ENCODE data around the gene TRIM31.

DNA sequence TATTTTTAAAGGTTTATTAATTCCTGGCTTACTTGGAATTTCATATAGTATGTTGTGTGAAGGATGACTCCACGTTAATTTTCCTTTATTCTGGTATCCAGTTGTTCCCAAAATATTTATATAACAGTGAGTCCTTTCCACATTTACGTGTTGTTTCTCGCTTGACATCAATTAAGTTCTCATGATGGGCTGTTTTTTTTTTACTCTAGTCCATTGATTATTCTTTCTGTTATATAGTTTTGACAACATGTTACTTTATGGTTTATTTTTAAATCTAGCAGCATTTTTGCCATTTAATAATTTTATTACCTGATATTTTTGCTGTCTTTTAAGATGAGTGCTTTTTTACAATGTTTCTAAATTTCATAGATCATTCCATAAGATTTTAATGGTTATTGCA, 29.8 kb upstream of the TRIM31 start:
- TF ChIP-seq, protein P1, sequence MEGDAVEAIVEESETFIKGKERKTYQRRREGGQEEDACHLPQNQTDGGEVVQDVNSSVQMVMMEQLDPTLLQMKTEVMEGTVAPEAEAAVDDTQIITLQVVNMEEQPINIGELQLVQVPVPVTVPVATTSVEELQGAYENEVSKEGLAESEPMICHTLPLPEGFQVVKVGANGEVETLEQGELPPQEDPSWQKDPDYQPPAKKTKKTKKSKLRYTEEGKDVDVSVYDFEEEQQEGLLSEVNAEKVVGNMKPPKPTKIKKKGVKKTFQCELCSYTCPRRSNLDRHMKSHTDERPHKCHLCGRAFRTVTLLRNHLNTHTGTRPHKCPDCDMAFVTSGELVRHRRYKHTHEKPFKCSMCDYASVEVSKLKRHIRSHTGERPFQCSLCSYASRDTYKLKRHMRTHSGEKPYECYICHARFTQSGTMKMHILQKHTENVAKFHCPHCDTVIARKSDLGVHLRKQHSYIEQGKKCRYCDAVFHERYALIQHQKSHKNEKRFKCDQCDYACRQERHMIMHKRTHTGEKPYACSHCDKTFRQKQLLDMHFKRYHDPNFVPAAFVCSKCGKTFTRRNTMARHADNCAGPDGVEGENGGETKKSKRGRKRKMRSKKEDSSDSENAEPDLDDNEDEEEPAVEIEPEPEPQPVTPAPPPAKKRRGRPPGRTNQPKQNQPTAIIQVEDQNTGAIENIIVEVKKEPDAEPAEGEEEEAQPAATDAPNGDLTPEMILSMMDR (IDR thresholded peaks at IDR 0.05) = no peak
- TF ChIP-seq, protein P2, sequence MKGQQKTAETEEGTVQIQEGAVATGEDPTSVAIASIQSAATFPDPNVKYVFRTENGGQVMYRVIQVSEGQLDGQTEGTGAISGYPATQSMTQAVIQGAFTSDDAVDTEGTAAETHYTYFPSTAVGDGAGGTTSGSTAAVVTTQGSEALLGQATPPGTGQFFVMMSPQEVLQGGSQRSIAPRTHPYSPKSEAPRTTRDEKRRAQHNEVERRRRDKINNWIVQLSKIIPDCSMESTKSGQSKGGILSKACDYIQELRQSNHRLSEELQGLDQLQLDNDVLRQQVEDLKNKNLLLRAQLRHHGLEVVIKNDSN (IDR thresholded peaks at IDR 0.05; ENCODE audit: borderline replicate concordance, low read depth) = no peak
- TF ChIP-seq, protein P3, sequence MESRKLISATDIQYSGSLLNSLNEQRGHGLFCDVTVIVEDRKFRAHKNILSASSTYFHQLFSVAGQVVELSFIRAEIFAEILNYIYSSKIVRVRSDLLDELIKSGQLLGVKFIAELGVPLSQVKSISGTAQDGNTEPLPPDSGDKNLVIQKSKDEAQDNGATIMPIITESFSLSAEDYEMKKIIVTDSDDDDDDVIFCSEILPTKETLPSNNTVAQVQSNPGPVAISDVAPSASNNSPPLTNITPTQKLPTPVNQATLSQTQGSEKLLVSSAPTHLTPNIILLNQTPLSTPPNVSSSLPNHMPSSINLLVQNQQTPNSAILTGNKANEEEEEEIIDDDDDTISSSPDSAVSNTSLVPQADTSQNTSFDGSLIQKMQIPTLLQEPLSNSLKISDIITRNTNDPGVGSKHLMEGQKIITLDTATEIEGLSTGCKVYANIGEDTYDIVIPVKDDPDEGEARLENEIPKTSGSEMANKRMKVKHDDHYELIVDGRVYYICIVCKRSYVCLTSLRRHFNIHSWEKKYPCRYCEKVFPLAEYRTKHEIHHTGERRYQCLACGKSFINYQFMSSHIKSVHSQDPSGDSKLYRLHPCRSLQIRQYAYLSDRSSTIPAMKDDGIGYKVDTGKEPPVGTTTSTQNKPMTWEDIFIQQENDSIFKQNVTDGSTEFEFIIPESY (IDR thresholded peaks at IDR 0.05; ENCODE audit: borderline replicate concordance, low read depth) = no peak
- no peak for TF ChIP-seq POLR2AphosphoS5 (IDR thresholded peaks at IDR 0.05; ENCODE audit: low read depth, low read length)
- TF ChIP-seq, protein P4, sequence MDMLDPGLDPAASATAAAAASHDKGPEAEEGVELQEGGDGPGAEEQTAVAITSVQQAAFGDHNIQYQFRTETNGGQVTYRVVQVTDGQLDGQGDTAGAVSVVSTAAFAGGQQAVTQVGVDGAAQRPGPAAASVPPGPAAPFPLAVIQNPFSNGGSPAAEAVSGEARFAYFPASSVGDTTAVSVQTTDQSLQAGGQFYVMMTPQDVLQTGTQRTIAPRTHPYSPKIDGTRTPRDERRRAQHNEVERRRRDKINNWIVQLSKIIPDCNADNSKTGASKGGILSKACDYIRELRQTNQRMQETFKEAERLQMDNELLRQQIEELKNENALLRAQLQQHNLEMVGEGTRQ (IDR thresholded peaks at IDR 0.05; ENCODE audit: borderline replicate concordance, low read depth, low read length) = no peak
- TF ChIP-seq YY1 (IDR thresholded peaks at IDR 0.05; ENCODE audit: low read depth) = no peak
- TF ChIP-seq GABPA (IDR thresholded peaks at IDR 0.05; ENCODE audit: low read depth) = no peak
- TF ChIP-seq EP300 (IDR thresholded peaks at IDR 0.05; ENCODE audit: borderline replicate concordance in 1 of 2, low read depth in 1 of 2, low read length in 1 of 2) = no peak
- TF ChIP-seq FOXM1 (IDR thresholded peaks at IDR 0.05; ENCODE audit: low read depth) = no peak
- TF ChIP-seq TAF1 (IDR thresholded peaks at IDR 0.05; ENCODE audit: borderline replicate concordance, low read depth, low read length) = no peak
